SIG-M5 treated with dmso at 0.1 percent for 504 hours (cell line): ENCODE results near the gene LTBR.

Experiments
- DNase-seq: peaks from one replicate; lab custom pipeline; 2025; ENCODE audit not compliant: unreplicated experiment; lab: John Stamatoyannopoulos, UW

The LTBR gene

DNA sequence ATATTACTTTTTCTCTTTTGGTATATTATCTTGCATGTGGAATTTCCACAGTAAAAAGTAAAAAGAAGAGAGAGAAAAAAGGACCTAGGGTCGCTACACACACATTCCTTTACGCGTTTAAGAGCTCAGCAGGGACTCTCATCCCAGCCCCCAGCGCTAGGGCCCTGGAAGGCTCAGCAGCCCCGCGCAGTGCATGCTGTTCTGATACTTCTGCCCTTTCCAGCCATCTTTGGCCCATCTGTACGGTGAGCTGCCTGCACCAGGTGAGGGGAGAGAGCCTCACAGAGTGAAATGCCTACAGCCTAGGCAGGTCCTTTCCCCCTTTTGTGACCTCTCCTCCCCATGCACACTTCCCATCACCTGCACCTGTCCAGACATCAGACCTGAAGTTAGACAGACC lies 1.6 kb upstream of the LTBR start:
- DNase-seq: no peak

DNA sequence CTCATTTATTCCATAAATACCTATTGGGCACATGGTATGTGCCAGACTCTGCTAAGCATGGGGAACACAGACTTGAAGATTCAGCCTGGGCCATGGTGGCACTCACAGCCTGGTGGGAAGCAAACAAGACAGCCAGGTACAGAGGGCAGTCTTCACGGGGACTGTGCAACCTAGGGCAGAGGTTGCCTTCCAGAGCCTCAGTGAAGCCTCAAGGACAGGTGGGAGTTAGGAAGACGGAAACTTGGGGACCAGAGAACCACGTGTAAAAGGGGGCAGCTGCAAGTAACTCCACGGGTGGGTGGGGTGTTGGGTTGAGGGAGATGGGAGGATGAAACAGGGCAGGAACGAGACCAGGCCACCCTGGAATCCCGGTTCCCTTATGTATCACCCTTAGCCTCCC lies 980 bp upstream of the LTBR start:
- no peak for DNase-seq

DNA sequence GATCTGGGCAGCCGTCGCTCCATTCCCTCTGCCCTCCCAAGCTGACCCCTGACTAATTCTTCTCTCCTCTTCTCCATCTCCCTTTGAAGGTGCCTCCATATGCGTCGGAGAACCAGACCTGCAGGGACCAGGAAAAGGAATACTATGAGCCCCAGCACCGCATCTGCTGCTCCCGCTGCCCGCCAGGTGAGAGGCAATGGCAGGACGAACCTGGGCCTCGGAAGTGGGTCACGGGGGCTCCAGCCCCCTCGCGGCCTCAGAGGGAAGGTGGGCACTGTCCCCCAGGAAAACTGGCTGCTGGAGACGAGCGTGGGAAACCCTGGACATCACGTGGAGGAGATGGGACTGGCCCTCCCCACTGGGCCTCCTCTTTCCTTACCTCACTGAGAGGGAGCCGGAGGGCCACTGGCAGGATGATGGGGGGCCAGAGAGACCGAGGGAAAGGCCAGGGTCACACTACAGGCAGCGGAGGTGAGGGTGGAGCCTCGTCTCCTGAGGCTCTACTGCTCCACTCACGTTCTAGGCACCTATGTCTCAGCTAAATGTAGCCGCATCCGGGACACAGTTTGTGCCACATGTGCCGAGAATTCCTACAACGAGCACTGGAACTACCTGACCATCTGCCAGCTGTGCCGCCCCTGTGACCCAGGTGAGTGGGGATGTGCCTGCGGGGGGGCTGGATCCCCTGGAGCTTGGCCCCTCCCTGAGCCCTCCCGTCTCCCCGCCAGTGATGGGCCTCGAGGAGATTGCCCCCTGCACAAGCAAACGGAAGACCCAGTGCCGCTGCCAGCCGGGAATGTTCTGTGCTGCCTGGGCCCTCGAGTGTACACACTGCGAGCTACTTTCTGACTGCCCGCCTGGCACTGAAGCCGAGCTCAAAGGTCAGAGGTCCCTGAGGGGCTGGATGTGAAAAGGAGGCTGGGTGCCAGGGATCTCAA lies 806 bp downstream of the LTBR start:
- DNase-seq: no peak

DNA sequence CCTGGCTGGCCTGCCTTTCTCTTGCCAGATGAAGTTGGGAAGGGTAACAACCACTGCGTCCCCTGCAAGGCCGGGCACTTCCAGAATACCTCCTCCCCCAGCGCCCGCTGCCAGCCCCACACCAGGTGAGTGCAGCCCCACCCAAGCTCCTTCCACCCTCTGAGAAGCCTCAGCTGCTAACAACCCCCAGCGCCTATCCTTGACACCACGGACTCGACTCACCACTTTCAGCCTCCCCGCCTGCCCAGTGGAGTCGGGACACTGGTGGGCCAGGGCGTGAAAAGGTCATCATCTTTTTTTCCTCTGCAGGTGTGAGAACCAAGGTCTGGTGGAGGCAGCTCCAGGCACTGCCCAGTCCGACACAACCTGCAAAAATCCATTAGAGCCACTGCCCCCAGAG lies 2.1 kb downstream of the LTBR start:
- no peak for DNase-seq

DNA sequence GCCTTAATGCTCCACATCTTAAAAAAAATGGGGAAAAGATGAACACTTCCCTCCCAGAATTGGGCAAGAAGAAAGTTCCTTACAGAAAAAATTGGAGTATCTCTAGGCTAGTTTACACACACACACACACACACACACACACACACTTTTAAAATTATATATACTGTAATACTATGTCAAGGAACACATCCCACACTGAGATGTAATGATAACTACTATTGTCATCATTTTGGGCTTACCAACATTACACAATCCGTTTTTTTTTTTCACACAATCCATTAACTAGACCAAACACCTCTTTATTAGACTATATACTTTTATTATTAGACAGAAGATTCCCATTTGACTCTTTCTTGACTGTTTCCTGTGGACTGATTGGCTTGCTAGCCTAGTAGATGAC lies 2.5 kb downstream of the LTBR start:
- DNase-seq: no peak

DNA sequence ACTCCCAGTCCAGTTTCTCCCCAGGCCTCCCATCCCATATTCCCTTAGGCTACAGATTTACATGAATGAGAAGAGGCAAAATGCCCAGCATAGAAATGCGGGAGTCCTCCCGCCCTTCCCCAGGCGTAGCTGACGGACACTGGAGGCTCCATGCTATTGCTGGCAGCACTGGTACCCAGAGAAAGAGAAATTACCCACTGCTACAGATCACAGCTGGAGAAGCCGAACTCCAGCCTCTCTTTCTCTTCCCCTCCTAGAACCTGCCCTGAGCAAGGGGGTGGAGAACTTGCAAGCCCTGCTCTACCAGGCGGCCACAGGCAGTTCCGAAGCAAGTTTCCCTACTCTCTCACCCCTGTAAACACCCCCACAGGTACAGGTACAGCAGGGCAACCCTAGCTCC lies 3.6 kb downstream of the LTBR start:
- DNase-seq: no peak

DNA sequence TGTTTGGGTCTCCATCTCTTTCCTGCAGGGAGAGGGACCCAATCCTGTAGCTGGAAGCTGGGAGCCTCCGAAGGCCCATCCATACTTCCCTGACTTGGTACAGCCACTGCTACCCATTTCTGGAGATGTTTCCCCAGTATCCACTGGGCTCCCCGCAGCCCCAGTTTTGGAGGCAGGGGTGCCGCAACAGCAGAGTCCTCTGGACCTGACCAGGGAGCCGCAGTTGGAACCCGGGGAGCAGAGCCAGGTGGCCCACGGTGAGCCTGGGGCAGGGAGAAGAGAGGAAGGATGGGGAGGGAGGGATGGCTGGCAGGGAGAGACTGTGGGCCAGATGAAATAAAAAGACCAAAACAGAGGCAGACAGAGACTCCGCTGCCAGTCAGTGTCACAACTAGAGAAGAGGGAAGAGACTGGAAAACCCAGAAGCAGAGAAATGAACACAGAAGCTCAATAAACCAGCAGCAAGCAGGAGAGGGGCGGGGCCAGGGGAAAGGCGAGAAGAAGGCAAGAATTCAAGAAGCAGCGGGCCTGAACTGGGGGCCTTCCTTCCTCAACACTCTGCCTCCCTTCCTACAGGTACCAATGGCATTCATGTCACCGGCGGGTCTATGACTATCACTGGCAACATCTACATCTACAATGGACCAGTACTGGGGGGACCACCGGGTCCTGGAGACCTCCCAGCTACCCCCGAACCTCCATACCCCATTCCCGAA lies 6.3 kb downstream of the LTBR start:
- no peak for DNase-seq

DNA sequence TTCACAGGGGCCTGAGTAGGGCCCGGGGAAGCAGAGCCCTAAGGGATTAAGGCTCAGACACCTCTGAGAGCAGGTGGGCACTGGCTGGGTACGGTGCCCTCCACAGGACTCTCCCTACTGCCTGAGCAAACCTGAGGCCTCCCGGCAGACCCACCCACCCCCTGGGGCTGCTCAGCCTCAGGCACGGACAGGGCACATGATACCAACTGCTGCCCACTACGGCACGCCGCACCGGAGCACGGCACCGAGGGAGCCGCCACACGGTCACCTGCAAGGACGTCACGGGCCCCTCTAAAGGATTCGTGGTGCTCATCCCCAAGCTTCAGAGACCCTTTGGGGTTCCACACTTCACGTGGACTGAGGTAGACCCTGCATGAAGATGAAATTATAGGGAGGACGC lies 7.1 kb downstream of the LTBR start:
- no peak for DNase-seq

DNA sequence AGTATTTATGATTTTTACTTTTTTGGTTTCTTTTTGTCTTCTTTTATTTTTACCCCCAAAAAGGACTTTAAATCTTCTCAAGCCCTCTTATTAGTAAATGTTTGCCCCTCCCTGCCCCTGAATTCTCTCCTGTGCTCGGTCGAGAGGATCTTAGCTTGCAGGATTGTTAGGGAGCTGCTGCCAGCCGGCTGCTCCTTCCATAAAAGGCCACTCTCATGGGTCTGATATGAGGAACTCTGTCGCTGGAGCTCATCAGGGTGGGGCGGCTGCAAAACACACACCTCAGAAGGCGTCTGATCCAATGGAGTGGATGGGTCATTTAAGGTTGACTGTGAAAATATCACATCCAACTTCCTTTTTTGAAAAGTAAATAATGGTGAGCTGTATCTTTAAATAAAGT lies 8.5 kb downstream of the LTBR start:
- DNase-seq: no peak

DNA sequence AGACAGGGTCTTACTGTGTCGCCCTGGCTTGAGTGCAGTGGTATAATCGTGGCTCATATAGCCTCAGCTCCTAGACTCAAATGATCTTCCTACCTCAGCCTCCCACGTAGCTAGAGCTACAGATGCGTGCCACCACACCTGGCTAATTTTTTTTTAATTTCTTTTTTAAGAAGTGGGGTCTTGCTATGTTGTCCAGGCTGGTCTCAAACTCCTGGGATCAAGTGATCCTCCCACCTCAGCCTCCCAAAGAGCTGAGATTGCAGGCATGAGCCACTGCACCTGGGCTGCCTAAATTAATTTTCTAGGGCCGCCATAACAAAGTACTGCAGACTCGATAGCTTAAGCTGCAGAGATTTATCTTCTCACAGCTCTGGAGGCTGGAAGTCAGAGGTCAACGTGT lies 9.1 kb downstream of the LTBR start:
- no peak for DNase-seq

DNA sequence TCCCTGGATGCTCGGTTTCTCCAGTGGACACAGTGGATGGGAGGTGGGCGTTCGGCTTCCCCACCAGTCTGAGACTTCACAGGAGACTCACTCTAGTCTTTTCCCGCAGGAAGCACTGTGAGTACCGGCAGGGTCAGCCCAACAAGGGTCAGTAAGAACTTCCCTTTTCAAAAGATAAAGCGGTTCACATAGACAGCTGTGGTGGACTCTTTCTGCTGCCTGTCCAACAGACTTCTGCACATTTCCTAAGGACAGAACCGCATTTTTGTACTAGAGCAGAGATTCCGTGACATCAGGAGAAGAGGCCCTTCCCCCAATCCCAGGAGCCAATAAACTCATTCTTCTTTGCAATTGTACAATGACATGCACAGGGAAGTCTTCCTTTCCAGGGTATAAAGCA lies 10.4 kb downstream of the LTBR start:
- DNase-seq: no peak

DNA sequence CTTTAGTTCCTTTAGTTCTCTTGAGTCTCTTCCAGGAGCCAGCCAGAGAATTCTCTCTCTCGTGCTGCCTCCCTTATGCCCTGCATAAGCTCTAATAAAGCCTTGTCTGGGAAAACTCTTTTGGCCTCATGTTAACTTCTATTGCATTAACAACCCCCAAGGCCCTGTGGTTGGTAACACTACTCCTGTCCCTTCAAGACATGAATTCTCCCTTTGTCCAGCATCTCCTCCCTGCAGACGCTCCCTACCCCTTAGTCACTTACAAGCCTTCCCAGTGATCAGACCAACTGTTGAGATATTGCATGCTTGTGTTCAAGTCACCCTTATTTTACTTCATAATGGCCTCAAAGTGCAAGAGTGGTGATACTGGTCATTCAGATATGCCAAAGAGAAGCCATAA lies 12.1 kb downstream of the LTBR start:
- no peak for DNase-seq

DNA sequence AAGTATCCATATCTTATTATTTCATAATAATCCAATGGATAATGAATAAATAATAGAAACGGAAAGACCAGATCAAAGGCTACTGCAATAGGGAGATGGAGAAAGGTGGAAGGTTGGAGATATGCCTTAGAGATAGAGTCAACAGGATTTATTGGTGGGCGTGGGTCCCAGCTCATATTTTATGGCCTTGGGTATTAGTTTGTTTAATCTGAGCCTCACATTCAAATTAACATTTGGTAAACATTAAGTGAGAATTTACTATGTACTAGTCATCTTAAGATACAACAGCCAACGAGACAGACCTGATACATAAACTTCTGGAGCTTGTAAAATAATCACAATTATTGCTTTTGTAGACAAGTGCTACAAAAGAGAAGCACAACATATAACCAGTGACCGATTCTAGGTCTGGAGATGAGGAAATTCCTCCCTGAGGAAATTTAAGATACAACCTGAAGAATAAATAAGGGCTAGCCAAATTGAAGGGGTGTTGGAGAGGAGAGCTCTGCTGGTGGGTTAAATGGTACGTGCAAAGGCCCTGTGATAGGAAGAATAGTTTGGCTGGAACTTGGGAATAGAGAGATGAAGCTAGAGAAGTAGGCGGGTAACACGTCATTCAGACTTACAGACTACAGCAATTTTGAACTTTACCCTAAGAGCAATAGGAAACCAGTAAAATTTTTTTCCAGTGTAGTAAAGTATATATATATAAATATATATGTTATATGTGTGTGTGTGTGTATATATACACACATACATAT lies 16.1 kb downstream of the LTBR start:
- DNase-seq: no peak

DNA sequence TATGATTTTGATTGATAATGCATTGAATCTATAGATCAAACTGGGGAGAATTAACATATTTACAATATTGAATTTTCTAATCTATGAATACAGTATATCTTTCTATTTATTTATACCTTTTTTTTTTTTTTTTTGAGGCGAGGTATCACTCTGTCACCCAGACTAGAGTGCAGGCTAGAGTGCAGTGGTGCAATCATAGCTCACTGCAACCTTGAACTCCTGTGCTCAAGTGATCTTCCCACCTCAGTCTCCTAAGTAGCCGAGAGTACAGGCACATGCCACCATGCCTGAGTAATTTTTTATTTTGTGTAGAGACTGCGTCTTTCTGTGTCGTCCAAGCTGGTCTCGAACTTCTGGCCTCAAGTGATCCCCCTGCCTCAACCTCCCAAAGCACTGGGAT lies 20.4 kb downstream of the LTBR start:
- no peak for DNase-seq

DNA sequence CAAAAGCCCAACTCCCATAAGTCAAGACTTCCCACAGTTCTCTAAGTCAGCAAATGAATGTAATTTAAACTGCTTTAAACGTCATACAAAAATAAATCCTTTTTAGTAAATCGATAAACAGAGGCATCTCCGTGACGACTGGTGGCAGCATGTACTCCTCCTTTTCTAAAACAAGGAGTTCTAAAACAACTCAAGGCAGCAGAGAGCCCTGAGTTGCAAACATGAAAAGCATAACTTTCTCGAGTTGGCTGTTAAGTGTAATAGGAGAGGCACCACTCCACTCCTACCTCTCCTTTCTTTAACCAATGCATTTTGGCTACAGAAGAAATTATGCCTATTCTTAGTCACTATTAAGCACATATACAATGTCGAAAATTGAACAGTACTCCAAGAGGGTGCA lies 22.0 kb downstream of the LTBR start:
- DNase-seq: no peak

DNA sequence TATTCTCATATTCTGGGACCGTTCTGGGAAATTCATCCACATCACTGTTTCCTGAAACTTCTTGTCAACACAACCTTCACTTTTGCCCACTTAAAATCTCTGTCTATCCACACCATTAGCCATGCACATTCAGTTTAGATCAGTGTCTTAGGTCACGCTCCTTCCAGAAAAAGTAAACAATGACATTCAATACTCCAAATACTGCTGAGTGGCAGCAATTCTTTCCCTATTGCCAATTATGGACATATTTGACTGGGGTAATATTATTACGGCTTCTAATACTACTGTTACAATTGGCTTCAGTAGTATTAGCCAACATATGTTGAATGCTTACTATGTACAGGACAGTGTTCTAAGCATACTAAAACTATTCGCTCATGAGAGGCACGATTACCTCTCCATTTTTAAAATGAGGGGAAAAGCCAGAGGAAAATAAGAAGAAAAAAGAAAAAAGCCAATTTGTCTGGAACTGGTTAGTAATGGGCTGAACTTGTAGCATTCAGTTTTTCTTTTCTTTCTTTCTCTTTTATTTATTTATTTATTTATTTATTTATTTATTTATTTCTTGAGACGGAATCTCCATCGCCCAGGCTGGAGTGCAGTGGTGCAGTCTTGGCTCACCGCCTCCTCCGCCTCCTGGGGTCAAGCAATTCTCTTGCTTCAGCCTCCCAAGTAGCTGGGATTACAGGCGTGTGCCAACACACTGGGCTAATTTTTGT lies 23.4 kb downstream of the LTBR start:
- no peak for DNase-seq

DNA sequence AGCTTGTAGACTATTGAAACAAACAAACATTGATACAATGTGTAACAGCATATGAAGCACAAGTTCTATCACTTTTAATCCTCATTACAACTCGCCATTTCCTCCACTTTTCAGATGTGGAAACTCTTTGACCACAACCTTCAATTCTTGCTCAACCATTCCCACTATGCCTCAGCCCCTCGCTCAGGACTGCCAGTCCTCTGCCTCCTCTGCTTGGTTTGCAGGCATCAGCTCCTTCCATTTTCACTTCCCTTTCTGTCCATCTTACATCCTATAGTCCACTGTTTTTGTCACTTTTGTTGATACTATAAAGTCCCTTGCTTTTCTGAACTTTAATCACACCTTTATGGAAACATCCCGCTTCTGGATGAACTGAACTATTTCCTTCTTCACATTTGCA lies 32.6 kb downstream of the LTBR start:
- DNase-seq: peak; percentile 99

DNA sequence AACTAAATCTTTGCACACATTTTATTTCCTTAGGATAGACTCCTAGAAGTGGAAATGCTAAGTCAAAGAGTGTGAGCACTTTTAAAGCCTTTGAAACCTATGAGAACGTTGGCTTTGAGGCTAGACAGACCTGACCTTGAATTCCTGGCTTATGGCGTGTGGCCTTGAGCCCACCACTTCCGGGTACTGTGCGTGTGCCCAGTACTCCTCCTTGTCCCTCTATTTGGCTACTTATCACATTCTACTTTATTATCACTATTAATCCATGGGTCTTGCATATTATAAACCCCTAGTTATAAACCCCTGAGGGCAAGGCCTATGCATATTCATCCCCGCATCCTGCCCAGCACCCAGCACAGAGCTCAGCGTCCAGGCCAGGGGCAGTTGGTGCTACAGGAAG lies 34.8 kb downstream of the LTBR start:
- DNase-seq: no peak

DNA sequence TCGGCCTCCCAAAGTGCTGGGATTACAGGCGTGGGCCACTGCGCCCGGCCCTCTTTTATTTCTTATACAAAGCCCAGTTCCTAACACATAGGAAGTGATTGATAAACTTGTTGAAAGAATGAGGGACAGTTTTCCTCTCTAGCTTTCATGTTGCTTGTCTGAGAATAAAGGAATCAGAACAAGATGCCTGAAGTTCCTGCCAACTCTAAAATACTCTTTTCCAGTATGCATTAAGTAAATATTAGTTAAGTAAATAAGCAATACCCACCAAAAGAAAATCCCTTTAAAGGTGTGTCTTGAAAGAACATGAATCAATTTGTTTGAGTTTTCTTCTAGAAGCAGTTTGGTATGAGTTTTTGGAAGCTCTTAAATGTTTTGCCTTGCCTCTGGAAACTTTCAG lies 36.4 kb downstream of the LTBR start:
- no peak for DNase-seq

DNA sequence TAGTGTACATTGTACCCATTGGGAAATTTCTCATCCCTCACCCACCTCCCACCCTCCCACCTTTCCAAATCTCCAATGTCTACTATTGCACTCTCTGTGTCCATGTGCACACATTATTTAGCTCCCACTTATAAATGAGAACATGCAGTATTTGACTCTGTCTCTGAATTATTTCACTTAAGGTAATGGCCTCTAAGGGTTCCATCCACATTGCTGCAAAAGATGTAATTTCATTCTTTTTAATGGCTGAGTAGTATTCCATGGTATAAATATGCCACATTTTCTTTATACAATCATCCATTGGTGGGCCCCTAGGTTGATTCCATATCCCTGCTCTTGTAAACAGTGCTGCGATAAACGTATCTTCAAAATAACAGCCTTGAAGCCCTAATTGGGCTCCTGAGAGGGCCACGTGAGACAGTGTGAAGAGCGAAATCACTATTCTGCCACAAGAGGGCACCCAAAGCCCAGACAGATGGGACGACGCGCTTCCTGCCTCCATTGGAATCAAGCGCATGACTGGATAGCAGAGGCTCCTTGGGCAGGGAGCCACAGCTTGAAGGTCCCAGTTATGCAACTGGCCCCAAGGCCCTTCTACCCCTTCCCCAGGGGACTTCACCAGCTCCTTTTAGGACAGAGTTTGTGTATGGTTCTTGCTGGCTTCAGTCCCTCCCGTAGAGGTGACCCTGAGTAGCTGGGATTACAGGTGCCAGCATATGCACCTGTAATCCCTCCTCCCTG lies 39.5 kb downstream of the LTBR start:
- peak; percentile 95 for DNase-seq

DNA sequence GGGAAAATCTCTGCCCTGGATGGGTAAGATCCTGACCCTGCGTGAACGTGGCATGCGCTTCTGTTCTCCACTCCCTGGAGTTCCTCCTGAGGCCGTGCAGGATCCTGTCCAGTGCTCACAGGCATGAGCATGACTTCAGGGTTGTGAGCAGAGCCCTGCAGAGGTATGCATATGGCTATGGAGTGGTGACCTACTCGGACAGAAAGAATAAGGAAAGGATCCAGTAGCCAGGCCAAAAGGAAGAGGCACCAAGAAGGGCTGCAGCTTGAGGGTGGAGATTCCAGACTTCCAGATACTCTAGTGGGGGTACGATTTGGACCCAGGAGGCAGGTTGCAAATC lies 40.0 kb downstream of the LTBR start:
- DNase-seq: no peak
